ENCODE measurements around the gene ARSB. TPM values are rescaled to one million over a fixed set of nuclear protein-coding genes. Genes with fewer than 3 reads are reported as not detected.

The ARSB gene
- total and polyA plus RNA-seq, 9 of the 15 experiments (the other 6 are each of a cell fraction or from before 2014, with no cell fraction given) = 0.52 to 4.6 (median 2.4) TPM

- H3K79me2 ChIP-seq (ENCODE audit: control insufficient read depth, insufficient read depth, low read length) = no peaks in the 10 kb centered on the region
- DNase-seq (ENCODE audit: extremely low read depth in 1 of 4, low spot score in 3 of 4) = no peak
- no peaks in the 10 kb centered on the region for H4K20me1 ChIP-seq (replicated peaks; ENCODE audit: control insufficient read depth, insufficient read depth, low read length)
- in situ Hi-C loops (cut with MboI) = loop anchor here (10.0 kb wide), 1 partner anchor 425 kb away; no protein-coding TSS in a partner anchor
- H2AFZ ChIP-seq (ENCODE audit: low read depth, low read length) = no peak overlapping the region
- no peaks in the 10 kb centered on the region for H3K36me3 ChIP-seq (ENCODE audit: control insufficient read depth, insufficient read depth, low read length)
- no peaks in the 10 kb centered on the region for H3K9me1 ChIP-seq (ENCODE audit: control insufficient read depth, insufficient read depth, low read length)
- TF ChIP-seq CSDE1 (IDR thresholded peaks at IDR 0.05) = no peak
- intact Hi-C loops (cut with micrococcal nuclease) = loop anchor here (10.0 kb wide), 3 partner anchors 325 to 635 kb away; no protein-coding TSS in a partner anchor
- no peak overlapping the region for H3K4me3 ChIP-seq
- no peak overlapping the region for H3K27ac ChIP-seq (ENCODE audit: extremely low read depth, low read depth, low read length)
- POLR2A ChIA-PET = no interaction called here
- no TSS peak for BruUV-seq (replicated peaks)
- no peak overlapping the region for H3K4me2 ChIP-seq (ENCODE audit: insufficient read depth, low read length)
- no peaks in the 10 kb centered on the region for H3K9me3 ChIP-seq (replicated peaks; ENCODE audit: control insufficient read depth, insufficient read depth, low read depth, low read length)
- 0% methylated on average over 1 of the region's 1 CpG for WGBS (ENCODE audit: insufficient coverage, low coverage, missing lambda C conversion rate)
- FAIRE-seq = no peak
- H3K9ac ChIP-seq (ENCODE audit: insufficient read depth in 1 of 2, low read depth in 2 of 2, low read length in 2 of 2) = no peak overlapping the region
- no peaks in the 10 kb centered on the region for H3K4me1 ChIP-seq (replicated peaks in 1 of 2; ENCODE audit: control insufficient read depth in 2 of 2, insufficient read depth in 2 of 2, low read length in 2 of 2)
- ATAC-seq = no peak
- no peaks in the 10 kb centered on the region for H3K27me3 ChIP-seq (ENCODE audit: control insufficient read depth in 2 of 2, insufficient read depth in 2 of 2, low read length in 2 of 2)
- CTCF ChIA-PET (ENCODE audit: low intra/inter-chr PET ratio) = no interaction called here
These were observed 25.3 kb downstream of the ARSB start for GRCh38 chr5:78959767-78960166.

GRCh38 chr5:78958672-78959445 is 26.3 kb downstream of the ARSB start:
- H3K4me1 ChIP-seq (replicated peaks in 1 of 2; ENCODE audit: control insufficient read depth in 2 of 2, insufficient read depth in 2 of 2, low read length in 2 of 2) = no peaks in the 10 kb centered on the region
- FAIRE-seq (no peak), DNase-seq (ENCODE audit: extremely low read depth in 1 of 4, low spot score in 3 of 4) (no peak), ATAC-seq (no peak)
- no peaks in the 10 kb centered on the region for H3K36me3 ChIP-seq (ENCODE audit: control insufficient read depth, insufficient read depth, low read length)
- no peak overlapping the region for H3K27ac ChIP-seq (ENCODE audit: extremely low read depth, low read depth, low read length)
- no peak overlapping the region for H3K4me3 ChIP-seq
- no peak overlapping the region for H3K4me2 ChIP-seq (ENCODE audit: insufficient read depth, low read length)
- no peaks in the 10 kb centered on the region for H3K9me3 ChIP-seq (replicated peaks; ENCODE audit: control insufficient read depth, insufficient read depth, low read depth, low read length)
- ChIA-PET CTCF (ENCODE audit: low intra/inter-chr PET ratio) (no interaction called here), POLR2A (no interaction called here)
- in situ Hi-C loops (cut with MboI) (no loop called here), intact Hi-C loops (cut with micrococcal nuclease) (no loop called here)
- H3K27me3 ChIP-seq (ENCODE audit: control insufficient read depth in 2 of 2, insufficient read depth in 2 of 2, low read length in 2 of 2) = no peaks in the 10 kb centered on the region
- H3K9ac ChIP-seq (ENCODE audit: insufficient read depth in 1 of 2, low read depth in 2 of 2, low read length in 2 of 2) = no peak overlapping the region
- TF ChIP-seq ZNF589 (CRISPR knock-in tag; IDR thresholded peaks at IDR 0.05; ENCODE audit: low read depth) (no peak), SNAPC5 (CRISPR knock-in tag; IDR thresholded peaks at IDR 0.05) (no peak), MBD1 (CRISPR knock-in tag; IDR thresholded peaks at IDR 0.05) (no peak), MAX (CRISPR knock-in tag; IDR thresholded peaks at IDR 0.05) (no peak)
- no peaks in the 10 kb centered on the region for H3K9me1 ChIP-seq (ENCODE audit: control insufficient read depth, insufficient read depth, low read length)
- H4K20me1 ChIP-seq (replicated peaks; ENCODE audit: control insufficient read depth, insufficient read depth, low read length) = no peaks in the 10 kb centered on the region
- H2AFZ ChIP-seq (ENCODE audit: low read depth, low read length) = no peak overlapping the region
- no peaks in the 10 kb centered on the region for H3K79me2 ChIP-seq (ENCODE audit: control insufficient read depth, insufficient read depth, low read length)
- WGBS (ENCODE audit: insufficient coverage, low coverage, missing lambda C conversion rate) = 0% methylated on average over 3 of the region's 3 CpGs
- BruUV-seq (replicated peaks) = no TSS peak

All from K562 (cell line).